GM21576 (cell line): ENCODE measurements around the gene SSTR1.

Experiments used
- ATAC-seq: cut with Tn5 transposase; IDR thresholded peaks from one replicate; pipeline ENCODE4 v1.9.1; 2021; ENCODE audit warnings: mild to moderate bottlenecking, moderate library complexity; ENCODE audit not compliant: unreplicated experiment

SSTR1 gene

DNA sequence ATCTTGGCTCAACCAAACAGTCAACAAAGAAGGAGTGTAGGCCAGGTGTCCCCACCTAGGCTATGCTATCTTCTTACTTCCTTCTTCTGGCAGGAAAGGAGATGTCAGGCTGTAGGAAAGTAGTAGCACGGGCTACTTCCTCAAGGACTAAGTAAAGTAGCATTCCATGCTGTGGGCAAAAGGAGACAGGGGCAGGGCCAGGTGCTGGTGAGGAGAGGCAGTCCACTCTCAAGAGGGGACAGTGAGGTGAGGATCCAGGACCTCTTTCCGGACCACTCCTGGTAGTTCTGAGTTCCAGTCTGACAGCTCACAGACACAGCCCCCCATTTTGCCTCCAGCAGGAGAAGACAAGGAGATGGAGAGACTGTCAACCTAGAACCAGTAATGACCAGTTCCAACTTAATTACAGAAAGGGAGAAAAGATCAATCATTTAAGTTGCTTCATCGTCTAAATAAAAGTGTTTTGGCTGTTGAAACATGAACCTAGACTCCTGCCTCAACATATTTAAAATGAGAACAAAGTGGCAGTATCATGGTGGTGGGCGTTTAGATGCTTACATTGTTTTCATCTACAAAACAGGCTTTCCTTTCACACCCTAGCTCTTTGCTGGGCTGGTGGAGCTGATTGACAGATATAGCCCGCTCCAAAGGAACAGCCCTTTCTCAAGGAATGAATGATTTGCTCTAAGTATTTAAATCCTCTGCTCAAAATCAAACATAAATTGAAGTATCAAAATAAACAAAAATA, 5.1 kb upstream of the SSTR1 start:
- ATAC-seq = no peak

DNA sequence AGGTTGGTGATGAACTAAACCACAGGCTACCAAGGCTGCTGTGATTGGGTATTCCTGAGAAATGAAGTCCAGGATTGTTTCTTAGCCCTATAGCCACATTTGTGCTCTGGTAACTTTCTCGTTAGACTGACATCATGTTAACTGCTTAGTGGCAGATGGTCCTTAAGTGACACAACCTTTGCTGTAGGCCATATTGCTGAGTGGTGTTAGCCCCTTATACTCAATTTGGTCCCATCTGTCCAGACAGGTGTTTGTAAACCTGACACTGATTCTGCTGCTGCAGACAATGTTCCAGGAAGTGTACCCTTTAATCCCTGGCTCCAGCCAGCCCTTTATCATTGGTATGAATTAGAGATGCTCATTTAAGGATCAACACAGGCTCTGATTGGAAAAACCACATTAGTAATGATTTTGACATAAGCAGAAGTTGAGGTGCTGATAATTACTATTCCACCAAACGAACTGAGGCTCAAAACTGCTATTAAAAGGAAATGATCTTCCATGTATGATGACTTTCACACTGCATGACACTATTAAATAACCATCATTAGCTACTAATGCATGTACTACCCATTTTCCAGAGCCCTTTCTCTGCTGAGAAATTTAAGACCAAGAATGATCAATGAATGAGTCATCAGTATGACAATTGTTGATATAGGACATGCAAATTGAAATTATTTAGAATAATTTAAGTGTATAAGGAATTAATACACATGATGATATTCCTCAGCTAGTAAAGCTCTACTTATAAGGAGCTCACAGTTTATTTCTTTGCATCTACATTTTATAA, 3.6 kb upstream of the SSTR1 start:
- ATAC-seq = no peak

DNA sequence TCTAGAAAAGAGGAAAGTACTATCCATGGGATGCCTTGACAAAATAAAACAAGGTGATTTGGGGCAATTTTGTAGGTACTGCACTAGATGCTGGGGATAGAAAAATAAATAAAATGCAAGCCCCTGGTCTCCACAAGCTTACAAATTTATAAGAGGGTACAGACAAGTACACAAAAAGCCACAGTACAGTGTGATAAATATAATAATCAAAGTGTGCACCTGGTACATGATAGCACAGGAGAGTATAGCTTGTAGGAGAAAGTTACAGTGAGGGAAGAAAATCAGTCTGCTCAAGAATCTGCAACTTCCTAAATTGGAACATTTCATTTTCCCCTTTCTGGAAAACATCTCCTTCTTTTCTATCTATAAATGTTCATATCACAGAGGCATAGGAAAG, 3.0 kb upstream of the SSTR1 start:
- ATAC-seq = no peak

GRCh38 chr14:38205119-38205813, 2.4 kb upstream of the SSTR1 start:
- ATAC-seq = no peak

- ATAC-seq = no peak
Observed at GRCh38 chr14:38205949-38206665, 1.6 kb upstream of the SSTR1 start.

GRCh38 chr14:38206689-38207376, 871 bp upstream of the SSTR1 start:
- no peak for ATAC-seq

- ATAC-seq = no peak
Observed at GRCh38 chr14:38207377-38207735, 348 bp upstream of the SSTR1 start.

DNA sequence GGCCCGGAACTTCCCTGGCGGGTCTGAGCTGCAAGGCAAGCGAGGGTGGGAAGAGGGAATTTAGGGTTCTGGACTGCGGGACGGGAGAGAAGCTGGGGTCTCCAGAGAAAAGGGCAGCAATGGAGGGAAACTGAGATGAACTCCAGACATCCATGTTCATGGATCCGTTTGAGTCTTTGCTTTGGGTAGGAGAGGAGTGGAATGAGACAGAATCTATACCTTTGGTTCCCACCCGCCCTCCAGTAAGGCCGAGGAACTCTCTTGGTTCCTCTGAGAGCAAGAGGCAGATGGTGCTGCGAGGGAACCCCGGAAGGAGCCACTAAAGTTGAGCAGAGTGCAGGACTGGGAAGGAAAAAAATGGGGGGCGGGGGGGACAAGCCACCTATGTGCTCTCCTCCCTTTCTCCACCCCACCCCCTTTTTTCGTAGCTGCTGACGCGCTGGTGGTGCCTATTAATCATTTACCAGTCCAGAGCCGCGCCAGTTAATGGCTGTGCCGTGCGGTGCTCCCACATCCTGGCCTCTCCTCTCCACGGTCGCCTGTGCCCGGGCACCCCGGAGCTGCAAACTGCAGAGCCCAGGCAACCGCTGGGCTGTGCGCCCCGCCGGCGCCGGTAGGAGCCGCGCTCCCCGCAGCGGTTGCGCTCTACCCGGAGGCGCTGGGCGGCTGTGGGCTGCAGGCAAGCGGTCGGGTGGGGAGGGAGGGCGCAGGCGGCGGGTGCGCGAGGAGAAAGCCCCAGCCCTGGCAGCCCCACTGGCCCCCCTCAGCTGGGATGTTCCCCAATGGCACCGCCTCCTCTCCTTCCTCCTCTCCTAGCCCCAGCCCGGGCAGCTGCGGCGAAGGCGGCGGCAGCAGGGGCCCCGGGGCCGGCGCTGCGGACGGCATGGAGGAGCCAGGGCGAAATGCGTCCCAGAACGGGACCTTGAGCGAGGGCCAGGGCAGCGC, 1.2 kb downstream of the SSTR1 start:
- ATAC-seq = no peak

DNA sequence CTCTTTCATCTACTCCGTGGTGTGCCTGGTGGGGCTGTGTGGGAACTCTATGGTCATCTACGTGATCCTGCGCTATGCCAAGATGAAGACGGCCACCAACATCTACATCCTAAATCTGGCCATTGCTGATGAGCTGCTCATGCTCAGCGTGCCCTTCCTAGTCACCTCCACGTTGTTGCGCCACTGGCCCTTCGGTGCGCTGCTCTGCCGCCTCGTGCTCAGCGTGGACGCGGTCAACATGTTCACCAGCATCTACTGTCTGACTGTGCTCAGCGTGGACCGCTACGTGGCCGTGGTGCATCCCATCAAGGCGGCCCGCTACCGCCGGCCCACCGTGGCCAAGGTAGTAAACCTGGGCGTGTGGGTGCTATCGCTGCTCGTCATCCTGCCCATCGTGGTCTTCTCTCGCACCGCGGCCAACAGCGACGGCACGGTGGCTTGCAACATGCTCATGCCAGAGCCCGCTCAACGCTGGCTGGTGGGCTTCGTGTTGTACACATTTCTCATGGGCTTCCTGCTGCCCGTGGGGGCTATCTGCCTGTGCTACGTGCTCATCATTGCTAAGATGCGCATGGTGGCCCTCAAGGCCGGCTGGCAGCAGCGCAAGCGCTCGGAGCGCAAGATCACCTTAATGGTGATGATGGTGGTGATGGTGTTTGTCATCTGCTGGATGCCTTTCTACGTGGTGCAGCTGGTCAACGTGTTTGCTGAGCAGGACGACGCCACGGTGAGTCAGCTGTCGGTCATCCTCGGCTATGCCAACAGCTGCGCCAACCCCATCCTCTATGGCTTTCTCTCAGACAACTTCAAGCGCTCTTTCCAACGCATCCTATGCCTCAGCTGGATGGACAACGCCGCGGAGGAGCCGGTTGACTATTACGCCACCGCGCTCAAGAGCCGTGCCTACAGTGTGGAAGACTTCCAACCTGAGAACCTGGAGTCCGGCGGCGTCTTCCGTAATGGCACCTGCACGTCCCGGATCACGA, 2.2 kb downstream of the SSTR1 start:
- ATAC-seq = no peak

- ATAC-seq = no peak
Observed at GRCh38 chr14:38210587-38211216, 3.0 kb downstream of the SSTR1 start.

- ATAC-seq = no peak
Observed at GRCh38 chr14:38211255-38211735, 3.6 kb downstream of the SSTR1 start.

- no peak for ATAC-seq
Observed at GRCh38 chr14:38212111-38212510, 4.4 kb downstream of the SSTR1 start.

DNA sequence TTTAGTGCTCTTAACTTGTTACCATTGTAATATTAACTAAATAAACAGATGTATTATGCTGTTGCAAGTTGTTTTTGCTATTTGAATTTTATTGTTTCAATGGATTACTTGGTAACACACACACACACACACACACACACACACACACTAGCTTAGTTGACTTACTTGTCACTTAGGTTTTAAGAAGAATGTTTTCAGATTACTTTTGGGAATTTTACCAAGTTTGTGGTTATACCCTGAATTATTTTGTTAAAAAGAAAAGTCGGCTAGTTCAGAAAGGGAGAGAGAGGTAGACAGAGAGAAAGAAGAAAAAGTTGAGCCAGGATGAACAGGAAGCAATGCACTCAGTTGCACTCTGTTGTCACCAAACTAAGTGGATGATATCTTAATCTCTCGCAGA, 5.3 kb downstream of the SSTR1 start:
- ATAC-seq = no peak

DNA sequence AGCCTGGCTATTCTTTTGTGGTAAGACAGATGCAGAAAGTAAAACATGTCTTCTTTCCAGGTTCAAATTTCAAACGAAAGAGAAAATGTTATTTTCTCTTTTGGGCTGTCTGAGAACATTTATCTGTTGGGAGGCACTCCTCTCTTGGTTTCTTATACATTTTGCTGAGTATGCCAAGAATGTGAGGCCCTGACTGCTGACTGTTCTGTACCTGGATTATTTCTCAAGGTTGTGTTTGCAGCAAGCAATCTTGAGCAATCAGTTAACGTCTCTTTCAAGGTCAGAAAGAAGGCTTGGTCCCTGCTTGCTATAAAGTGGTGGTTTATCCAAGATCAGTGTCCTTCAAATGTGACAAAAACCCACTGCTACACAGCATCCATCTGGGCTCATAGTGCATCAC, 9.8 kb downstream of the SSTR1 start:
- no peak for ATAC-seq

- no peak for ATAC-seq
Observed at GRCh38 chr14:38221077-38221476, 13.4 kb downstream of the SSTR1 start.

- no peak for ATAC-seq
Observed at GRCh38 chr14:38224338-38224737, 16.6 kb downstream of the SSTR1 start.

DNA sequence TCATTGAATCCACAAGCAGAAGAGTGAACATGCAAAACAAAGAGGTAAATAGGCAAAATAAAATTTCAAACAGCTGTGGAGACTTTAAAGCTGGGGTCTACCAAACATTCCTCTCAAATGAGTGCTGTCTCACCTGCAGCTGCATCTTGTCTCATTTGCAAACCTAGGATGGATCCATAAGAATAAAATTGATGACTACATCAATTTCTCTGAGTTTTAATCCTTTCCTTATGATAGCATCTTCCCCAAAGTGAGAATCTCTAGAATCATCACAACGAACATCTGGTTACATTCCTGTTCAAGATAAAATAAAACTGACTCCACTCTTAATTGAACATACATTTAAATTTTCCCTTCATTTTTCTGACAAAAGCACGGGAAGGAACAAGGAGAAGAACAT, 18.2 kb downstream of the SSTR1 start:
- ATAC-seq = no peak

DNA sequence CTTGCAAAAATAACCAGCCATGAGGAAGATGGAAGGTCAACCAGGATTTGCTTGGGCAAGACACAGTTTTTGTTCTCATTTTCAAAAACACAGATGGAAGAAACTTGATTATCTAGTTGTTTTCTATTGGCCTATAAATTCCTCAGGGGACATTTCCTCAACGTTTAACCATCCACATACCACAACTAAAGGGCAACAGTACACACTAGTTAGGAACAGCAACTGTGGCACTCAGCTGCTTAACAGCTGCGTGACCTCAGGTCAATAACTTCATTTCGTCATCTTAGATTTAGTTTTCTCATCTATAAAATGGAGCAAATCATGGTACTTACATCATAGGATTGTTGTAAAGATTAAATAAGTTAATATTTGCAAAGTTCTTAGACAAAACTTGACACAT, 18.7 kb downstream of the SSTR1 start:
- no peak for ATAC-seq
